H1 (cell line): ENCODE measurements around the gene IL1R1. TPM values are rescaled to one million over a fixed set of nuclear protein-coding genes. Genes with fewer than 3 reads are reported as not detected.
A peak's percentile ranks its signal among the peaks of the same experiment; 100 is the strongest.

Experiments used
- CBX5 ChIP-seq: fragments of 300-800, 300-1000 bp; sonication (generic); IDR thresholded peaks from 2 replicates; pipeline ENCODE4 v1.7.1; 2016; ENCODE audit warnings: antibody characterized with exemption, low read length, low read depth
- EZH2 ChIP-seq: fragments of 200-600 bp; sonication (generic); IDR thresholded peaks from 2 replicates; pipeline ENCODE4 v1.7.1; 2012; ENCODE audit warnings: low read depth, mild to moderate bottlenecking, moderate library complexity, low read length, inconsistent platforms; ENCODE audit not compliant: severe bottlenecking
- FOSL1 ChIP-seq: IDR thresholded peaks from 2 replicates; pipeline ENCODE4 v1.6.1; 2011; ENCODE audit warnings: mild to moderate bottlenecking, low read depth, low read length, moderate library complexity; ENCODE audit not compliant: insufficient read depth
- PHF8 ChIP-seq: fragments of 200-600 bp; sonication (generic); conservative IDR thresholded peaks from 2 replicates; pipeline ENCODE4 v1.7.1; 2012; ENCODE audit warnings: low read depth, mild to moderate bottlenecking, inconsistent platforms, low read length, moderate library complexity
- TAF1 ChIP-seq: IDR thresholded peaks from 2 replicates; pipeline ENCODE4 v1.6.1; 2011; ENCODE audit warnings: mild to moderate bottlenecking, low read depth, low read length
- TBP ChIP-seq: IDR thresholded peaks from 2 replicates; pipeline ENCODE4 v1.6.1; 2011; ENCODE audit warnings: low read depth, low read length, improper control_type of control experiment
- polyA plus RNA-seq, 7 experiments: library from polyadenylated mRNA; depleted of rRNA in 3 of 7; stranded (reverse) in 5 of 7; unstranded in 2 of 7; fragments of >200 nt in 5 of 7; fragments of 200-250 nt in 2 of 7; gene quantifications; 1 replicate in 5 of 7; 2 replicates in 1 of 7; 4 replicates in 1 of 7; pipeline versions ENCODE4 v1.2.1 to v1.2.3, GENCODE V29; 2011 to 2013; ENCODE audit warnings: missing spikeins in 2 of 7, mixed read lengths in 2 of 7
- total RNA-seq: library from RNA; stranded (reverse); fragmentation: NEBNext Ultra II Directional; extraction: Animal tissue kit (Norgen Biotek cat#: 25700); gene quantifications from 2 replicates; pipeline ENCODE4 v1.2.1, GENCODE V29; 2021
- TF ChIP-seq, protein P1 (sequence below), 3 experiments: IDR thresholded peaks; 1 replicate in 2 of 3; 2 replicates in 1 of 3; pipeline versions ENCODE4 v1.5.1 to v1.6.1; 2011; ENCODE audit warnings: low read length in 3 of 3, mild to moderate bottlenecking in 3 of 3, inconsistent platforms in 2 of 3, low read depth in 1 of 3, moderate library complexity in 1 of 3; ENCODE audit not compliant: insufficient read depth in 1 of 3; ENCODE audit errors: control extremely low read depth in 1 of 3
- TF ChIP-seq, protein P2 (sequence below): IDR thresholded peaks from 2 replicates; pipeline ENCODE4 v1.6.1; 2012; ENCODE audit warnings: inconsistent platforms

IL1R1 gene
- total and polyA plus RNA-seq, 2 of the 8 experiments (the other 6 are each of a cell fraction or from before 2014, with no cell fraction given) = 0.34 to 0.47 TPM

GRCh38 chr2:102141970-102142828, at the start of gene IL1R1 (continued):
- TF ChIP-seq, protein P1, sequence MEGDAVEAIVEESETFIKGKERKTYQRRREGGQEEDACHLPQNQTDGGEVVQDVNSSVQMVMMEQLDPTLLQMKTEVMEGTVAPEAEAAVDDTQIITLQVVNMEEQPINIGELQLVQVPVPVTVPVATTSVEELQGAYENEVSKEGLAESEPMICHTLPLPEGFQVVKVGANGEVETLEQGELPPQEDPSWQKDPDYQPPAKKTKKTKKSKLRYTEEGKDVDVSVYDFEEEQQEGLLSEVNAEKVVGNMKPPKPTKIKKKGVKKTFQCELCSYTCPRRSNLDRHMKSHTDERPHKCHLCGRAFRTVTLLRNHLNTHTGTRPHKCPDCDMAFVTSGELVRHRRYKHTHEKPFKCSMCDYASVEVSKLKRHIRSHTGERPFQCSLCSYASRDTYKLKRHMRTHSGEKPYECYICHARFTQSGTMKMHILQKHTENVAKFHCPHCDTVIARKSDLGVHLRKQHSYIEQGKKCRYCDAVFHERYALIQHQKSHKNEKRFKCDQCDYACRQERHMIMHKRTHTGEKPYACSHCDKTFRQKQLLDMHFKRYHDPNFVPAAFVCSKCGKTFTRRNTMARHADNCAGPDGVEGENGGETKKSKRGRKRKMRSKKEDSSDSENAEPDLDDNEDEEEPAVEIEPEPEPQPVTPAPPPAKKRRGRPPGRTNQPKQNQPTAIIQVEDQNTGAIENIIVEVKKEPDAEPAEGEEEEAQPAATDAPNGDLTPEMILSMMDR (IDR thresholded peaks at IDR 0.05; ENCODE audit: control extremely low read depth in 1 of 3, insufficient read depth in 1 of 3, low read depth in 1 of 3, low read length in 3 of 3) = no peak
- TF ChIP-seq TBP = peak; percentile 35; the same call in 1 of the 2 replicates
- TF ChIP-seq TAF1 = peak; percentile 72; the same call in 1 of the 2 replicates
- no peak for TF ChIP-seq CBX5
- peak; percentile 36 for TF ChIP-seq EZH2
- 0 out of 2 replicates have a peak, but pooled peaks have one; percentile 6 for TF ChIP-seq PHF8
- TF ChIP-seq FOSL1 = no peak
- TF ChIP-seq, protein P2, sequence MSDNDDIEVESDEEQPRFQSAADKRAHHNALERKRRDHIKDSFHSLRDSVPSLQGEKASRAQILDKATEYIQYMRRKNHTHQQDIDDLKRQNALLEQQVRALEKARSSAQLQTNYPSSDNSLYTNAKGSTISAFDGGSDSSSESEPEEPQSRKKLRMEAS = no peak
